AG04449 (cell line): ENCODE results near the gene SPTLC1.
"Not testable (repeated sequence)": the region's sequence is repeated elsewhere in the genome, so short reads cannot be mapped to it uniquely, and the experiment has no call there.

Experiments
- CTCF ChIA-PET: fragments of 350-600 bp; formaldehyde crosslinking; extraction: SDS; loops from one replicate; lab custom pipeline; 2021; ENCODE audit warnings: antibody characterized with exemption; lab: Yijun Ruan, JAX
- POLR2A ChIA-PET: fragments of 400-600, 350-600 bp; formaldehyde crosslinking; extraction: SDS; loops from one replicate; lab custom pipeline; 2020; ENCODE audit warnings: antibody characterized with exemption, inconsistent platforms; lab: Yijun Ruan, JAX
- DNase-seq: peaks from one replicate; pipeline ENCODE4 v3.0.0-alpha.2; 2010; ENCODE audit warnings: low read depth, low spot score
- H3K4me3 ChIP-seq: 2 replicates; pipeline ENCODE4 v1.5.1; 2011; ENCODE audit warnings: low read depth, mild to moderate bottlenecking, control low read depth, low read length
- CTCF ChIP-seq: IDR thresholded peaks from one replicate; pipeline ENCODE4 v1.5.1; 2011; ENCODE audit warnings: mild to moderate bottlenecking, moderate library complexity, low read length, control low read depth, inconsistent platforms; ENCODE audit not compliant: insufficient read depth; ENCODE audit errors: missing control alignments

SPTLC1 gene

GRCh38 chr9:92158097-92158601 is 42.9 kb upstream of the SPTLC1 start:
- no peak overlapping the region for H3K4me3 ChIP-seq
- TF ChIP-seq CTCF, result no peak
- DNase-seq, result no peak
- POLR2A ChIA-PET, result no interaction called here
- CTCF ChIA-PET, result no interaction called here

GRCh38 chr9:92155736-92156135 is 40.5 kb upstream of the SPTLC1 start:
- CTCF ChIA-PET, result interaction anchor here (0.6 to 3.7 kb wide), 3 partner anchors 16 to 17 kb away, joined by 3 to 14 read pairs (median 4); no protein-coding TSS in a partner anchor
- DNase-seq, H3K4me3 ChIP-seq, POLR2A ChIA-PET: not testable (repeated sequence)

GRCh38 chr9:92155221-92155620 is 40.0 kb upstream of the SPTLC1 start:
- POLR2A ChIA-PET, result no interaction called here
- no peak for DNase-seq
- CTCF ChIA-PET, result interaction anchor here (0.6 to 3.7 kb wide), 3 partner anchors 16 to 18 kb away, joined by 3 to 14 read pairs (median 4); no protein-coding TSS in a partner anchor
- no peak for TF ChIP-seq CTCF
- no peak overlapping the region for H3K4me3 ChIP-seq

- DNase-seq, result peak; percentile 58
- POLR2A ChIA-PET, H3K4me3 ChIP-seq: not testable (repeated sequence)
- CTCF ChIA-PET, result interaction anchor here (0.7 to 3.7 kb wide), 5 partner anchors 11 to 89 kb away, joined by 3 to 14 read pairs (median 4); no protein-coding TSS in a partner anchor
Observed at GRCh38 chr9:92153466-92154415, 38.5 kb upstream of the SPTLC1 start.

- CTCF ChIA-PET, result interaction anchor here (1.8 to 3.7 kb wide), 2 partner anchors 11 to 13 kb away, joined by 12 to 14 read pairs; no protein-coding TSS in a partner anchor
- POLR2A ChIA-PET, result no interaction called here
- DNase-seq, result peak; percentile 59
- TF ChIP-seq CTCF, result no peak
- no peak overlapping the region; the same call in 1 of the 2 replicates for H3K4me3 ChIP-seq
Observed at GRCh38 chr9:92151691-92152393, 36.6 kb upstream of the SPTLC1 start.

GRCh38 chr9:92150501-92151470 is 35.6 kb upstream of the SPTLC1 start:
- POLR2A ChIA-PET, H3K4me3 ChIP-seq, DNase-seq: not testable (repeated sequence)
- CTCF ChIA-PET, result interaction anchor here (4.2 to 16.9 kb wide), 2 partner anchors 11 to 90 kb away, joined by 53 to 591 read pairs; no protein-coding TSS in a partner anchor

GRCh38 chr9:92147852-92148180 is 32.6 kb upstream of the SPTLC1 start:
- H3K4me3 ChIP-seq, result no peak overlapping the region
- no peak for DNase-seq
- ChIA-PET CTCF (interaction anchor here (1.0 to 16.9 kb wide), 4 partner anchors 8 to 93 kb away, joined by 3 to 591 read pairs (median 35); no protein-coding TSS in a partner anchor), POLR2A (interaction anchor here (0.9 to 1.1 kb wide), 3 partner anchors 16 to 130 kb away, joined by 3 read pairs; no protein-coding TSS in a partner anchor)
- TF ChIP-seq CTCF, result no peak
